ENCODE results near the gene MT1B.
"Not testable (repeated sequence)": the region's sequence is repeated elsewhere in the genome, so short reads cannot be mapped to it uniquely, and the experiment has no call there.

- not testable (repeated sequence) for TF ChIP-seq CTCF (IDR thresholded peaks at IDR 0.05; ENCODE audit: low read depth, low read length, missing input control); RAD21 (IDR thresholded peaks at IDR 0.05); ZBTB33 (IDR thresholded peaks at IDR 0.05); HNF4G (IDR thresholded peaks at IDR 0.05); REST (IDR thresholded peaks at IDR 0.05); GABPA (IDR thresholded peaks at IDR 0.05 in 1 of 2, conservative IDR thresholded peaks at IDR 0.05 in 1 of 2); MAX (IDR thresholded peaks at IDR 0.05); NR2F2 (IDR thresholded peaks at IDR 0.05); TAF1 (conservative IDR thresholded peaks at IDR 0.05)
Measured at GRCh38 chr16:56623184-56623583, 28.5 kb upstream of the MT1B start.

Measured in liver (tissue), 3 donors.